ENCODE data around the gene ACOT11.

The ACOT11 gene

GRCh38 chr1:54652168-54652567, 104.1 kb downstream of the ACOT11 start:
- no peak for DNase-seq

GRCh38 chr1:54653036-54653435, 105.0 kb downstream of the ACOT11 start:
- DNase-seq: no peak

GRCh38 chr1:54658164-54658913, 110.3 kb downstream of the ACOT11 start:
- DNase-seq: no peak

Data from activated CD4-positive, alpha-beta T cell treated with anti-CD3 and anti-CD28 coated beads, Interleukin-2, amount 50 U/mL, for 16 hours (primary cell).